Measurements from ENCODE around the gene ST3GAL5.

The ST3GAL5 gene

GRCh38 chr2:85803704-85804425 is 84.9 kb downstream of the ST3GAL5 start:
- no peak for DNase-seq

- no peak for DNase-seq
Observed at GRCh38 chr2:85802354-85803103, 86.3 kb downstream of the ST3GAL5 start.

- no peak for DNase-seq
Observed at GRCh38 chr2:85801871-85802270, 86.9 kb downstream of the ST3GAL5 start.

DNA sequence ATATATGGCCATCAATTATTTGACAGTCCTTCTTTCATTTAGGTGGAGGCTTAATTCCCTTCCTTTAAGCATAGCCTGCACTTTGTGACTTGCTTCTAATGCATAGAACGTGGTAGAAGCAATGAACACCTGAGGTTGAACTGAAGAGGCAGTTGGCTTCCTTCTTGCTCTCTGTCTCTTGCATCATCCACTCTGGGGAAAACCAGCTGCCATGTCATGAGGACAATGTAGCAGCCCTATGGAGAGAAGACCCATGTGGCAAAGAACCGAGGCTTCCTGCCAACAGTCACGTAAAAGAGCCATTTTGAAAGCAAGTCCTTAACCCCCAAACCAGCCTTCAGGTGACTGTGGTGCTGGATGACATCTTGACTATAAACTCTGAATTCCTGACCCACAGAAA is 88.2 kb downstream of the ST3GAL5 start:
- DNase-seq: no peak

GRCh38 chr2:85799215-85799956 is 89.4 kb downstream of the ST3GAL5 start:
- no peak for DNase-seq

- DNase-seq: no peak
Observed at GRCh38 chr2:85797921-85798320, 90.9 kb downstream of the ST3GAL5 start.

GRCh38 chr2:85797263-85797660 is 91.5 kb downstream of the ST3GAL5 start:
- no peak for DNase-seq

GRCh38 chr2:85796341-85797262 is 92.2 kb downstream of the ST3GAL5 start:
- no peak for DNase-seq

GRCh38 chr2:85796046-85796340 is 92.8 kb downstream of the ST3GAL5 start:
- DNase-seq: no peak

GRCh38 chr2:85795331-85796045 is 93.3 kb downstream of the ST3GAL5 start:
- DNase-seq: no peak

DNA sequence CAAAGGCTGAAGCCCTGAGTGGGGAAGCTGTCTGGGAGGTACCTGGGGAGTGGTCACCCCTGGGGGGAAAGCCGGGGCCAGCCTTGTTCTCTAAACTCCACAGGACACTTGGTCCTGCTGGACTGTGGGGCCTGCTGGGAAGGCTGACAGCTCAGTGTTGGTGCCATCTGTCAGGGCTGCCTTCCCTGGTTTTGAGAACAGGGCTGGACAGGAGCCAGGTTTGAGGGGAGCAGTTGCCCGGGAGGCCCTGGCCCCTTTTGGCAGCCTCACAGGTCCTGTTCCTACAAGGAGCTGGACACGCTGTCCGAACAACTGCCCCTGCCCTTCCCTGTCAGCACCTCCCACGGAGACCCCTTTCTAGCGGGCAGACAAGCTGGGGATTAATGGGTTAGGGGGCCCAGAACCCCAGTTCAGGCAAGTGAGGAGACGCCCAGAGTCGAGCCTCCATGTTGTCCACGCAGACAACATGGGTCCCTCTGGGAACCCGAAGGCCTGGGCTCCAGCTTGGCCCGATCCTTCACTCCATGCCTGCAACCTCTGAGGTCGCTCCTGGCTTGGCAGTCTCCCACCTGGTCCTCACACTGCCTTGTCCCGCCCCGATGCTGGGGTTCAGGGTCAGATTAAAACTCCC is 94.2 kb downstream of the ST3GAL5 start:
- no peak for DNase-seq

GRCh38 chr2:85794038-85794441 is 94.8 kb downstream of the ST3GAL5 start:
- DNase-seq: no peak

GRCh38 chr2:85793584-85793983 is 95.2 kb downstream of the ST3GAL5 start:
- DNase-seq: no peak

DNA sequence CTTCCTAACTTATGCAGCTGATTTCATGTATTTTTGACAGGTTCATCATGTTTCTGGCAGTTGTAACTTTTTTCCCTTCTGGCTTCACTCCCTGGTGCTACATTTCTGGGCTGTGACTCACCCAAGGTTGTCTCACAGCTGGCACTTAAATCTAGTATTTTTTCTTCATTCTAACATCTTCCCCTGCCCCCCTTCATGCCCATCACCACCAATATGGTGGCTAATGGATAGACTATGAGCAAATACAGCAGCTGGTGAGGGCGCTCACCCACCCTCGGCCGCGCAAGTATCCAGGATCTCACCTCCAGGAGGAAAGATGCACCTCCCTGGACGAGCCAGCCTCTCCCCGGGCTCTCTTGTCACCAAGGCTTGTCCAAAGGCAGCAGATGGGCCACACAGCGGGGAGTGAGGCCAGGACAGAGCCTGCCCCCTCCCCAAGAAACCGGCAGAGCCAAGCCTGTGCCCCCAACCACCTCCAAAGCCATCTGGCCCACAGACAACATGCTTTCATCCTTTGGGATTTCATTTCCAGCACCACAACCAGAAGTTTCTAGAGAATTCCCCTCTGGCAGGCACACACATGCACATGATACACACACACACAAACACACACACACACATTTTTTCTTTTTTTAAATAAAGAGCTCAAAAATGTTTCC is 95.9 kb downstream of the ST3GAL5 start:
- no peak for DNase-seq

GRCh38 chr2:85791704-85792565 is 96.9 kb downstream of the ST3GAL5 start:
- DNase-seq: no peak

DNA sequence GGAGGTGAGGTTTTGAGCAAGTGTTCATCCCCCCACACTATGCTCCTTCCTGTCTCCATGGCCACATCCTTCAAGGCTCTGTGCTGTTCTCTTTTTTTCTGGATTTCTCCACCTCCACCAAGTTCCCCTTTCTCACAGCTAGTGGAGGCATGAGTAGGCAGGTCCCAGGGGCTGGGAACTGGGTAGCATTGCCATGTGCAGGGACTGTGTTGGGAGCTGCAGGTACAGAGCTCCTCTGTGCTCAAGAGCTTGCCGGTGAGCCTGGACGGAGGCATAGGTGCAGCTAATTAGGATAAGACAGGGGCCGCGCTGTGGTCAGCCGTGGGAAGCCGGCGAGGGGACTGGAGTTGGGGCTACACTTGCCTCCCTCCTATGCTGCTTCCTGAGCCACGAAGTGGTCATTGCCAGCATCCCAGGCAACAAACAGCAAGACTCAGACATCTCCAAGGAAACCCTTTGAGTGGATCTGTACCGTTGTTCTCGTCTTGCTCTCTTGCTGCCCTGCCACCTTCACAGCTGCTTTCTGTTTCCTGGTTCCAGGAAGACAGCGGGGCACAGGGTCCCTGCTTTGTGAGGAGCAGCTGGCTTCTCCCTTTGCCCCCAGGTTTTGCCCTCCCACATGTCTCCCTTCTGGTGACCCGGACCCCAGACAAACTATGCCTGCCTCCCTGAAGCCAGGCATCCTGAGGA is 98.1 kb downstream of the ST3GAL5 start:
- no peak for DNase-seq

GRCh38 chr2:85790032-85790431 is 98.8 kb downstream of the ST3GAL5 start:
- DNase-seq: no peak

DNA sequence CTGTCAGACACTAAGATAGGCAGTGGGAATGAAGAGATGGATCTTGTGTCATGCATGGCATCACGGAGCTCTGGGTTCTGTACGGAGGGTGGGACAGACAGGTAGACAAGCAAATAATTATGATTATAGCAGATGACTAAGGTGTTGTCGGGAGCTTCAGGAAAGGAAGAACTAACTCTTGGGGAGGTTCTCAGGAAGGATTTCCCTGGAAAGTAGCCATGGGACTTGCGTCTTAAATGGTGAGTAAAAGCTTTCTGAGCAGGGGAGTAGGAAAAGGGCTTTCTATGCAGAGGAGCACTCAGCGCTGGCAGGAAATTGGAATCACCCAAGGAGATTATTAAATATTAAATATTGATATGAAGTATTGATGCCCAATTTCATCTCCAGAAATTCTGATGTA is 99.5 kb downstream of the ST3GAL5 start:
- no peak for DNase-seq

DNA sequence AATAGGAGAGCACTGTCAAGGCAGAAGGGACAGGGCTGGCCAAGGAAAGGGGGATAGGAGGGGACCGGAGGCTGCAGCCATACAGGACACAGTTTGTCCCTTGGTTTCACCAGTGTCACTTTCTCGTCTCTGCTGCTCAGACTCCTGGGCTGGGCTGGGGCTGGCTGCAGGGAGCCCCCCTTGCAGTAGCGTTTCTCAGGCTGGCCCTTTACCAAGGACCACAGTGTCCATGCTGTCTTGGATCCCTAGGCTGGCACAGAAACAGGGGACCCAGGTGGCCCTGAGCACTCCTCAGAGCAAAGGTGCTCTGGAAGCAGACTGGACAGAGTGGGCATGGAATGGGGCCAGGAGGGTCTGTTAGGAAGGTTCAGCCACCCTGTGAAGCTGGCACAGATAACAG is 100.2 kb downstream of the ST3GAL5 start:
- no peak for DNase-seq

DNA sequence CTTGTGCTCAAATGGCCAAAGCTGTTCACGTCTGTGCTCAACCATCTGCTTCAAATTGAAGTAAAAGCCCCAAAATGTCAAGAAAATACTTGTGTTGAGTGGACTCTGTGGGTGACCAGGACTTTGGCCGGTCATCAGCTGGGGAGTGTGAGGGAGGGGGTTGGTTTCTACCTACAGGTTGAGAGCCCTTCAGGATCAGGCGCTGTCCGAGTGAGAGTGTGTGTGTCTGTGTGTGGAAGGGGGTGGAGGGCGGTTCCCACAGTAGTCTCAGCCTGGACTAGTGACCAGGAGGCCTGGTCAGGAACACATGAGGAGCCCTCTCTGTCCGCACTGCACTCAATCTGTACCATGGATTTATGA is 100.8 kb downstream of the ST3GAL5 start:
- no peak for DNase-seq
